GM18907 (cell line): ENCODE data around the gene BRIP1.
A peak's percentile ranks its signal among the peaks of the same experiment; 100 is the strongest.

Source experiments
- ATAC-seq: cut with Tn5 transposase; IDR thresholded peaks from one replicate; pipeline ENCODE4 v1.9.1; 2021; ENCODE audit warnings: mild to moderate bottlenecking, moderate library complexity; ENCODE audit not compliant: unreplicated experiment

Gene BRIP1

DNA sequence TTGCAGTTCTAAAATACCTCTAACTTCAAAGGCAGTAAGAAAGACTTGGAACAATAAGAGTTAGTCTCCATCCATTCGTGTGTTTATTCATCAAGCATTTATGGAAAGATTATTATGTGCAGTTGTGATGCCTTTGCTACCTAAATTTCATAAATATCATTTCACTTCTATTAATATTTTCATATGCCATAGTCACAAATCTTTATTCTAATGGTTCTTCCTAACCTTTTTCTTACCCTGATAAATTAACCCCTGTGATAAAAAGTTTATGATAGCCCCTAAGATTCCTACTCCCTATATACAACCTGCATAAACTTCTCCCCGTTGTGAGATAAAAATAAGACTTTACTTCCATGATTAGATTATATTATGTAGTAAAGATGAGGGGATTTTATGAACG lies 94.9 kb downstream of the BRIP1 start:
- ATAC-seq, result no peak

DNA sequence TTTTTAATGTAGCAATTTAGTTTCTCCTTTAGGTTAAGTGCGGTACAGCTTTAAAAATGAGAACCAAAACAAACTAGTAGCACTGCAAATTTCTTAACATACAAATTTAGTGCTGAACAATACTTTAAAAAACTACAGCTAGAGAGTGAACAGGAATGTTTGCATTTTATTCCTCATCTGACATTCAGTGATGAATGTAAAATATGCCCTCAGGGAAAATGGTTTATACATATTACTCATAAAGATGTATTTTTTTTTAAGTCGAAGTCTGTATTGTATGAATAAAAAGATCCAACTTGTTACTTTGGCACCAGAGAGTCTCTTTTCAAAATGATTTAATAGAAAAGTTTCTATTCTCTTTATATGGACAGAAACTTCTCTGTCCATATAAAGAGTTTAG lies 96.8 kb downstream of the BRIP1 start:
- no peak for ATAC-seq

DNA sequence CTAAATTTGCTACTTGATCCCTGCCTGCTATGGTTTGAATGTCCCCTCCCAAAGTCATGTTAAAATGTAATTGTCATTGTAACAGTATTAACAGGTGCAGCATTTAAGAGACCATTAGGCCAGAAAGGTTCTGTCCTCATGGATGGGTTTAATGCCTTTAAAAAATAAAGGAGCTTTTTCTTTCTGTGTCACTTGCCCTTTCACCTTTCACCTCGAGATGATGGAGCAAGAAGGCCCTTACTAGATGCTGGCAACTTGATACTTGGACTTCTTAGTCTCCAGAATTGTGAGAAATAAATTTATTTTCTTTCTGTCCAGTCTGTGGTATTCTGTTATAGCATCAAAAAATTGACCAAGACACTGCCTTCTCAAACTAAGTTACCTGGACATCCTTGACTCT lies 98.5 kb downstream of the BRIP1 start:
- no peak for ATAC-seq

DNA sequence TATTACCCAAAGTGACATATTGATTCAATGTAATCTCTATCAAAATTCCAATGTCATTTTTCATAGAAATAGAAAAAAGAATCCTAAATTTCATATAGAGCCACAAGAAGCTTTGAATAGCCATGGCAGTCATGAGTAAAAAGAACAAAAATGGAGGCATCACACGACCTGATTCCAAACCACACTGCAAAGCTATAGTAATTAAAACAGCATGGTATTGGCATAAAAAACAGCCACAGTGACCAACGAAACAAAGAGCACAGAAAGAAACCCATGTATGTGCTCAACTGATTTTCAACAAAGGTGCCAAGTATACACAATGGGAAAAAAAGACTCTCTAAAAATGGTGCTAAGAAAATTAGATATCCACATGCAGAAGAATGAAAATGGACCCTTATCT lies 101.5 kb downstream of the BRIP1 start:
- ATAC-seq, result no peak

DNA sequence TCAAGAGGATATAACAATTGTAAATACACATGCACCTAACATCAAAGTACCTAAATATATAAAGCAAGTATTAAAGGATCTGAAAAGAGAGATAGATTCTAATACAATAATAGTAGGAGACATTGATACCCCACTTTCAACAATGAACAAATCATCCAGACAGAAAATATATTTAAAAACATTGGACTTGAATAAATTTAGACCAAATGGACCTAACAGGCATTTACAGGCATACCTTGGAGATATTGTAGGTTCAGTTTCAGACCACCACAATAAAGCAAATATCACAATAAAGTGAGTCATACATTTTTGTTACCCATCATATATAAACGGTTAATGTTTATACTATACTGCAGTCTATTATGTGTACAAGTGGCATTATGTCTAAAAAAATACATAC lies 104.0 kb downstream of the BRIP1 start:
- ATAC-seq, result no peak

DNA sequence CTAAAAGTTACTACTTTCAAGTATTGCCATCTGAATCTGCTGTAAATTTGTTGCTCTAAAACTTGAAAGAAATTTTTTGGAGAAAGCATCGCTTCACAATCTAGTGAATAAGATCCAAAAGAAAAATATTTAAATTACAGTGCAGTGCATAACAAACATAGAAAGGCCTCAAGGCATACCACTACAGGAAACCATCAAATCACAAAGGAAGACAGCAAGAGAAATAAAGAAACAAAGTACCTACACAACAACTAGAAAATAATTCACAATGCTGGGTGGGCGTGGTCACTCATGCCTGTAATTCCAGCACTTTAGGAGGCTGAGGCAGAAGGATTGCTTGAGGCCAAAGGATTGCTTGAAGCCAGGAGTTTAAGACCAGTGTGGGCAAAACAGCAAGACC lies 104.9 kb downstream of the BRIP1 start:
- ATAC-seq, result no peak

DNA sequence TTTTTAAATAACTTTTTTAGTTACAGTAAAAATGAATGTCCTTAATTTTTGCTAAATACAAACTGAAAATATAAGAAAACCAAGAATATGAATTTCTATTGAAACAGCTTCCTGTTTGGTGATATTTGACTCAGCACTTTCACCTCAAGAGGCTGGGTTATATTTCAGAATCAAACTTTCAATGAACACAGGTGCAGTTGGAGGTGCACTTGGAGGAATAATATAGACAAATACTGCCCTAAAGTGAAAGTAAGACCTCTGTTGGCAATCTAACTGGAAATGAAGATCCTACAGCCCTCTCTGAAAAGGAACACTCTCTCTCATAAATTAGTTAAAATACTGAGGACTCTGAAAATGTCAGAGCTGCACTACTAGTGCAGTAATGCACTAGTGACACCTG lies 106.2 kb downstream of the BRIP1 start:
- peak; percentile 65 for ATAC-seq

DNA sequence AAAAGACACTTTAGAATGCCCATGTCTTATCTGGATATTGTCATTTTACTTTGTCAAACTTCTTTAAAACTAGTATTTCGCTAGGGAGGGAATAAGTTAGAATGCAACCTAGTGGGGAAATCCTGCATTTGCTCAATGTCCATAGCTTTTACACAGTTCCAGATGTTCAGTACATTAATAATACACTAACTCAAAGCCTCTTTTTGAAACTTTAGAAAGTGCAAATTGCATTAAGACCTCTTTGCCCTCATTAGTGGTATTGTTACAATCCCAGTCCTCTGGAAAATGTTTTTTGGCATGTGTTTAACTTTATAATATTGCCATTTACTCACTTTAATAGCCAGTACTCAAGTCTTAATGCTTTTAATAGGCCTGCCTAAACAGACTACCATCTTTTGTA lies 106.8 kb downstream of the BRIP1 start:
- no peak for ATAC-seq

DNA sequence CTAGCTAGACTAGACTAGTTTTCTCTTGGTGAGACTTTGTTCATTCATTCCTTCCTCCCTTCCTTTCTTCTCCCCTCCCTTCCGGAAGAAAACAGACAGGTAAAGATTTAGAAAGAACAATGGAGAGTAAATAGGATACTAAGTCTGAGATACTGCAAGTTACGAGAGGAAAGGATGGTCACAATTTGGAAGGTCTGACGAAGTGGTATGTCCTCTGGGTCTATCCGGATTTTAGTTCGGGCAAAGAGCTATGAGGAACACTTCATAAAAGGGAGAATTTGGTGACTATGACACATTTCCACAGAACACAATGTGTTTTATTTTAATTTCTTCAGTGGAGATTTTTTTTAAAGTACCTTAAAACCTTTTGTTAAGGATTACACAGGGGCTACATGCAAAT lies 107.7 kb downstream of the BRIP1 start:
- ATAC-seq, result no peak

DNA sequence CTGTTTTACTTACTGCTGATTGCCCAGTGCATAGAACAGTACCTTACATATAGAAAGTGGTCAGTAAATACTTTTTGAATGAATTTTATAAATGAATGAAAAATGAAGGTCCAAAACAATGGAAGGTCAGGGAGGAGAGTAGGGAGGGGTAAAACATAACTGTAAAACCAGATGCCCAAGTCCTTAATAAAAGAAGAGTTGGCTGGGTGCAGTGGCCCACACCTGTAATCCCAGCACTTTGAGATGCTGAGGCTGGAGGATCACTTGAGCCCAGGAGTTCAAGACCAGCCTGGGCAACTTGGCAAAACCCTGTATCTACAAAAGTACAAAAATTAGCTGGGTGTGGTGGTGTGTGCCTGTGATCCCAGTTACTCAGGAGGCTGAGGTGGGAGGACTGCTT lies 108.2 kb downstream of the BRIP1 start:
- ATAC-seq, result no peak

DNA sequence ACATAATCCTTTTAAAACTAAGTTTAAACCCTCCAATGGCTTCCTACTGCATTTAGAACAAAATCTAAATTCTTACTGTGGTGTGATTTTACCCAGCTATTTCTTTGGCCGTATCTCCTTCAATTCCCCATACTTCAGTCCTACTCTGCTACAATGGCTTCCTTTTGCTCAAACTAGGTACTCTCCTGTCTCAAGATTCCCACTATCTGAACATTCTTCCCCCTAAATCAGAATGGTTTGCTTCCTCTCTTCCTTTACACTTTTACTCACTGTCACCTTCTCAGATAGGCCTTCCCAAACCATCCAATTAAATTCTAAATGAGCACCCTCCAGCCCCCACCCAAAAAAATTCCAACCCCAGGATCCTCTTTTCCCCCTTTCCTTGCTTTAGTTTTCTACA lies 109.2 kb downstream of the BRIP1 start:
- ATAC-seq, result no peak

DNA sequence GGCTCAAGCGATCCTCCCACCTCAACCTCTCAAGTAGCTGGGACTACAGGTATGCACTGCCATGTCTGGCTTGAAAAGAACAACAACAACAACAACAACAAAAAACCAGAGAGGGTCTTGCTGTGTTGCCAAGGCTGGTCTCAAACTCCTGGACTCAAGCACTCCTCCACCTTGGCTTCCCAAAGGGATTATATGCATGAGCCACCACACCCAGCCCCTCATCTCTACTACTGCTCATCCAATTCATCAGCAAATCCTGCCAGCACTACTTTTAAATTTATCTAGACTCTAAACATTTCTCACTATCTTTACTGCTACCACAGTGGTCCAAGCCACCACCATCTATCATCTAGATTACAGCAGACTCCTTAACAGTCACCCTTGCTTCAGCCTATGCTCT lies 109.6 kb downstream of the BRIP1 start:
- ATAC-seq, result no peak

DNA sequence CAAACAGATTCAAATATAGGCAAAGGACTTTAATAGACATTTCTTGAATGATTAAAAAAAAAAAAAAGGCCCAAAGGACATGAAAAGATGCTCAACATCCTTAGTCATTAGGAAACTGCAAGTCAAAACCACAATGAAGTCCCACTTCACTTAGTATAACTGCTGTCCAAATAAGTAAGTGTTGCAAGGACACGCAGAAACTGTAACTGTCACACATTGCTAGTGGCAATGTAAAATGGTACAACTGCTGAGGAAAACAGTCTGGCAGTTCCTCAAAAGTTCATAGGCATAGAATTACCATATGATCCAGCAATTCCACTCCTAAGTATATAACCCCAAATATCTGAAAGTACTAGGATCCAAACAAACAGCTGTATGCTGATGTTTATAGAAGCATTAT lies 112.7 kb downstream of the BRIP1 start:
- peak; percentile 95 for ATAC-seq

DNA sequence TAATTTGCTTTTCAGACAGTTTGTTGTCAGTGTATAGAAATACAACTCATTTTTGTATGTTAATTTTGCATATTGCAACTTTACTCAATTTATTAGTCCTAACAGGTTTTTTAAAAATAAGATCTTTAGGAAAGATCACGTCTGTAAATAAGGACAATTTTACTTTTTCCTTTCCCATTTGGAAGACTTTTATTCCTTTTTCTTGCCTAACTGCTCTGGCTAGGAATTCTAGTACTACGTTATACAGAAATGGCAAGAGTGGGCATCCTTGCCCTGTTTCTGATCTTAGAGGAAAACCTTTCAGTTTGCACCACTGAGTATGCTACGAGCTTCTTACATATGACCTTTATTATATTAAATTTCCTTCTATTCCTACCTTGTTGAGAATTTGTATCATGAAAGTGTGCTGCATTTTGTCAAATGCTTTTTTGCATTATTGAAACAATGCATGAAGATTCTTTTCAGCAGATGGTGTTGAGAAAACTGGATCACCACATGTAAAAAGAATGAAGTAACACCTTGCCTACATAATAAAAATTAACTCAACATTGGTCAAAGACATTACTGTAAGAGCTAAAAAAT lies 113.4 kb downstream of the BRIP1 start:
- no peak for ATAC-seq

DNA sequence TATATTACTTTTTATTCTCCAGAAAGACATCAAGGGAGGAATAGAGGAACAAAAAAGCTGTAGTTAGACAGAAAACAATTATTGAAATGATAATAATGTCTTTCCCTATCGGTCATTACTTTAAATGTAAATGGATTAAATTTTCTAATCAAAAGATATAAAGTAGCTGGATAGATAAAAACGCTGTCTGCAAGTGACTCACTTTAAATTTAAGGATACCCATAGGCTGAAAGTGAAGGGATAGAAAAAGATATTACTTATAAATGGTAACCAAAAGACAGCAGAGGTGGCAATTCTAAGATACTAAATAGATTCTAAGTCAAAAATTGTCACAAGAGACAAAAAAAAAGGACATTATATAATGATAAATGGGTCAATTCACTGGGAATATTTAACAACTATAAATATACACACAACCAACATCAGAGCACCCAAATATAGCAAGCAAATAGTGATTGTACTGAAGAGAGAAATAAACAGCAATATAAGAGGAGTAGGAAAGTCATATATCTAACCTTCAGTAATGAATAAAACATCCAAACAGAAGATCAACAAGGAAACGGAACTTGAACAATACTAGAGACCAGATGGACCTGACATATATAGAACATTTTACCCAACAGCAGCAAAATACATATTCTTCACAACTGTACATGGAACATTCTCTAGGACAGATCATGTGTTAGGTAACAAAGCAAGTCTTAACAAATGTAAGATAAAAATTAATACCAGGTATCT lies 116.9 kb downstream of the BRIP1 start:
- no peak for ATAC-seq

DNA sequence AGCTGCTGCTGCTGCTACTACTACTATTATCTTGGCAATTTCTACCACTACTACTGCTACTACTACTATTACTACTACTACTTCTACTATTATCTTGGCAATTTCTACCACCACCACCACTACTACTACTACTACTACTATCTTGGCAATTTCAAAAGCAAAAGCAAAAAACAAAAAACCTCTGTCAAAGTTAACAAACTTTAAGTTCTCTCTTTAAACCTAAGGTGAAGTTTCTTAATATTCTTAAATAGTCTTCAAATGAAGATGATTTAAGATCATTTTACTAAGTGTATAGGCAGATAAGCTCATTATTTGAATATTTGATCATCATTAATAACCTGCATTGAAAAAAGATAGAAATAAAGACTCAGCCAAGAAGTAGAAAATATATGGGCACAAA lies 118.5 kb downstream of the BRIP1 start:
- no peak for ATAC-seq

DNA sequence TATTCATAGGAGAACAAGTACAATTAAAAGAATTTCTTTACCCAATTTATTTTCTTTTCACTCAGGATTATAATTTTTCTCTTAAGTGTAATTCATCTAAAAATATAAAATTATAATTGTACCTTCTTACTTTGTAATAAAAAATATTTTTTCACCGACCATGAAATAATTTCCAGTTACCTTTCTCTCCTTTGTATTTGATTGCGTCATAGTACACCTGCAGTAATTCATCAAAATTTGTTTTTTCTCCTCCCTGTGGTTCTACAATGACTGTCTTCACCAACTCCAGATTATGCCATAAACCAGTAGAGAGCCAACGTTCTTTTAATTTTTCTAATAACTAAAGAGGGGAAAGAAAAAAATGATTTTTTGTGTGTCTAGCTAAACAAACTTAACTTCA lies 119.1 kb downstream of the BRIP1 start:
- no peak for ATAC-seq

DNA sequence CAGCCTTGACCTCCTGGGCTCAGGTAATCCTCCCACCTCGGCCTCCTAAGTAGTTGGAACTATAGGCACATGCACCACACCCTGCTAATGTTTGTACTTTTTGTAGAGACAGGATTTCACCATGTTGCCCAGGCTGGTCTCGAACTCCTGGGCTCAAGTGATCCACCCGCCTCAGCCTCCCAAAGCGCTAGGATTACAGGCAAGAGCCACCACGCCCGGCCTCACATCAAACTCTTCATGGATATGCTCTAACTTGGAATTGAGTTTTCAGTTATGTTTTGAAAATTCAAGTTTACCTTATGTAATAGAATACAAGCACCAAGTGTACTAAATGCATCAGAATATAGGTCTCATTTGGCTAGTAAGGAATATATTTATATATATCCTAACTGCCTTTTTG lies 119.6 kb downstream of the BRIP1 start:
- ATAC-seq, result no peak

DNA sequence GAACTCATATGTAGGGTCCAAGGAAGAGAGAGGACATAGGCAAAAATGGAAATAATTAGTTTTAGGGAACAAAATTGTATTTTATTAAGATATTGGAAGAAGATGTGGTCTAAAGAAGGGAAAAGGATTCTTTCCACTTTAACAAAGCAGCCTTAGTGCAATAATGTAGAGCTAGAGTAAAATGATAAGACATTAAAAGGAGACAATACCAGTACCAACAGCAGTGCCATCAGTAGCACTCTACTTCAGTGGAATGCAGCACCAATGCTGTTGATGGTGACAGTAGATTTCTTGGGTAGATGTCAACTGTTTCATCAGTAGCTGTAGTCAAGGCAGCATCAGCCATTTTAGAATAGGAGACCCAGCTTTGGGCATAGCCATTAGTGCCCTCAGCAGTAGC lies 124.3 kb downstream of the BRIP1 start:
- no peak for ATAC-seq

DNA sequence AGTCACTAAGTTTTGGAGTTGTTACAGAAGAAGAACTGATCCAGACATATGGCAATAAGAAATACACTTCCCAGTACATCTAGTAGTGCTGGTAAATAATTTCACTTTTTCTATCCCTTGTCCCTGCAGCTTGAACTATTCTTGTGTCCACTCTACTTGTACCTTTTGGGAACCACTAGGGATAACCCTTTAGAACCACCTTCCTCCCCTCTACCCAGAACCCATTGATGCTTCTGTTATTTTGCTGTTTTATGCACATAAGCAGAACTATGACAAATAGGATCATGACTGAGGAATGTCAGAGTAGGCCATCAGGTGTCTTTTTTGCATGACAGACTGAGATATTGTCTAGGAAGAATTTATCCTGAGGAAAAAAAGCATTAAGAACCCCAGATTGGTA lies 125.1 kb downstream of the BRIP1 start:
- no peak for ATAC-seq

DNA sequence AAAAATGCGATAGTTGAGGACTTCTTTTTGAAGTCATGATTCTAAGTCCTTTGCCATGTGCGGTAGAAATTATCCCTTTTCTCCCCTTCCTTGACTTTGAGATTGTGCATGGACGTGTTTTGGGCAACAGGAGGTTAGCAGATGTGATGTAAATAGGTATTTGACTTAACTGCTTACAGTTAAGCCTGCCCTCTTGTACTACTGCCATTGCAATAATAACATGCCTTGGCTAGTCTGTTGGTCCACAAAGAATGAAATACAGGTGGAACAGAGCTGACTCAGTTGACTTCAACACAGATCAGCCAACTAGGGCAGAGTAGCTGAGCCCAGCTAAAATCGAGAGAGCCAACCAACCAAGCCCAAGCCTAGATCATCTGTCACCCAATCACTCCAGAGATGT lies 125.5 kb downstream of the BRIP1 start:
- ATAC-seq, result no peak

DNA sequence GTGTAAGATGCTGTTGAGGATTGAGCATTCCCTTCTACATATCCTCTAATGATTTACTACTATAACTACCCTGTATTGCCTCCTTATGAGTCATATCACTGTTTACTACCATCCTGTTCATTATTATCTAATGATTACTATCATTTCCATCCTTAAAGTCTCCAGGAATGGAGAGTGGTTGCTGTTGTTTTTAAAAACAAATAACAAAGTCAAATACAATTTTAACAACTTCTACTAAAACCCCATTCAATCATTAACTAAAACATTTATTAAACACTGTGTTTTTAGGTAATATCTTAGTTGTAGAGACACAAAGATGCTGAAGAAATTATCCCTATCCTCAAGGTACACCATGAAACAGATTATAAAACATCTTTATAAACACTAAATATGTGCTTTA lies 126.9 kb downstream of the BRIP1 start:
- no peak for ATAC-seq

DNA sequence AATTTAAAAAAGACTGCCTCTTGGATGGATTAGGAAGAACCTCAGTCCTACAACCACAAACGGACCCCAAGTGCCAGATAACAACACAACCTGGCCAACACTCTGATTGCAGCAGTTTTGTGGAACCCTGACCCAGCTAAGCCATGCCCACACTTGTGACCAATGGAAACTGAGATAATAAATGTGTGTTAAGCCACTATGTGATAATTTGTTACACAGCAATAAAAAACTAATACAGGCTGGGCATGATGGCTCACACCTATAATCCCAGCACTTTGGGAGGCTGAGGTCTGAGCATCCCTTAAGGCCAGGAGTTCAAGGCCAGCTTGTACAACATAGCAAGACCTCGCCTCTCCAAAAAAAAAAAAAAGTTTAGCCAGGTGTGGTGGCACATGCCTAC lies 127.5 kb downstream of the BRIP1 start:
- ATAC-seq, result no peak
